Hepatocyte (in vitro differentiated cells): ENCODE measurements around the gene ATAD3B. TPM values are rescaled to one million over a fixed set of nuclear protein-coding genes. Genes with fewer than 3 reads are reported as not detected.
"Not testable (repeated sequence)": the region's sequence is repeated elsewhere in the genome, so short reads cannot be mapped to it uniquely, and the experiment has no call there.

ENCODE experiments used
- DNase-seq: peaks from one replicate; pipeline ENCODE4 v3.0.0-alpha.2; 2016; ENCODE audit warnings: low spot score
- H2AFZ ChIP-seq: fragments of 200-600 bp; sonication (generic); 2 replicates; pipeline ENCODE4 v1.6.0; 2016; ENCODE audit warnings: antibody characterized with exemption, mild to moderate bottlenecking
- H3K27ac ChIP-seq: fragments of 200-600 bp; sonication (generic); 2 replicates; pipeline ENCODE4 v1.5.1; 2016; ENCODE audit warnings: mild to moderate bottlenecking
- H3K27me3 ChIP-seq: fragments of 200-600 bp; sonication (generic); 2 replicates; pipeline ENCODE4 v1.6.1; 2016
- H3K36me3 ChIP-seq: fragments of 200-600 bp; sonication (generic); replicated peaks from 2 replicates; pipeline ENCODE4 v1.5.1; 2016; ENCODE audit warnings: low read depth; ENCODE audit not compliant: insufficient read depth
- H3K4me1 ChIP-seq: fragments of 200-600 bp; sonication (generic); 2 replicates; pipeline ENCODE4 v1.5.1; 2016; ENCODE audit warnings: mild to moderate bottlenecking, moderate library complexity; ENCODE audit not compliant: insufficient read depth
- H3K4me2 ChIP-seq: fragments of 200-600 bp; sonication (generic); 2 replicates; pipeline ENCODE4 v1.6.0; 2016
- H3K4me3 ChIP-seq: fragments of 200-600 bp; sonication (generic); 2 replicates; pipeline ENCODE4 v1.5.1; 2016; ENCODE audit warnings: mild to moderate bottlenecking
- H3K79me2 ChIP-seq: fragments of 200-600 bp; sonication (generic); 2 replicates; pipeline ENCODE4 v1.6.0; 2017; ENCODE audit warnings: mild to moderate bottlenecking
- H3K9me2 ChIP-seq: fragments of 200-600 bp; sonication (generic); replicated peaks from 2 replicates; pipeline ENCODE4 v1.6.0; 2017; ENCODE audit warnings: mild to moderate bottlenecking; ENCODE audit not compliant: insufficient read depth
- H3K9me3 ChIP-seq: fragments of 200-600 bp; sonication (generic); 2 replicates; pipeline ENCODE4 v1.5.1; 2016; ENCODE audit warnings: low read depth, mild to moderate bottlenecking
- H4K20me1 ChIP-seq: fragments of 200-600 bp; sonication (generic); 2 replicates; pipeline ENCODE4 v1.6.0; 2016; ENCODE audit warnings: mild to moderate bottlenecking; ENCODE audit not compliant: insufficient read depth, poor library complexity, severe bottlenecking
- CTCF ChIP-seq: fragments of 200-600 bp; sonication (generic); IDR thresholded peaks from 2 replicates; pipeline ENCODE4 v1.5.1; 2016; ENCODE audit warnings: antibody characterized with exemption, mild to moderate bottlenecking; ENCODE audit not compliant: poor library complexity
- EZH2 ChIP-seq: fragments of 200-600 bp; sonication (generic); IDR thresholded peaks from 2 replicates; pipeline ENCODE4 v1.6.1; 2016; ENCODE audit warnings: antibody characterized with exemption, mild to moderate bottlenecking, borderline replicate concordance
- EZH2phosphoT487 ChIP-seq: fragments of 200-600 bp; sonication (generic); IDR thresholded peaks from one replicate; pipeline ENCODE4 v1.6.1; 2018; ENCODE audit warnings: antibody characterized with exemption, mild to moderate bottlenecking, low read depth, moderate library complexity; ENCODE audit not compliant: unreplicated experiment, severe bottlenecking
- WGBS: methylation state at CpG from one replicate; pipeline ENCODE4 v1.1.6; 2016; ENCODE audit warnings: low lambda C conversion rate; ENCODE audit errors: missing lambda C conversion rate; 5-methylcytosine and 5-hydroxymethylcytosine counted together
- polyA plus RNA-seq: library from polyadenylated mRNA; unstranded; fragments of >200 nt; fragmentation: Nextera tagmentation; extraction: Ambion mirVana; gene quantifications from 2 replicates; pipeline ENCODE4 v1.2.1, GENCODE V29; 2016
- total RNA-seq: library from RNA; depleted of rRNA; stranded (reverse); fragments of >200 nt; gene quantifications from 2 replicates; pipeline ENCODE4 v1.2.3, GENCODE V29; 2014

Gene ATAD3B
- total and polyA plus RNA-seq, 2 experiments from 2014 or later = 13.4 to 33.2 TPM

- H3K27ac ChIP-seq = no peak overlapping the region
- H3K4me1 ChIP-seq = no peaks in the 10 kb centered on the region
- no peak overlapping the region for H2AFZ ChIP-seq
- H3K27me3 ChIP-seq = no peaks in the 10 kb centered on the region
- H3K4me3 ChIP-seq = no peak overlapping the region
- no peaks in the 10 kb centered on the region for H3K9me2 ChIP-seq
- DNase-seq = no peak
- H3K9me3 ChIP-seq = no peaks in the 10 kb centered on the region
- H3K79me2 ChIP-seq = no peaks in the 10 kb centered on the region
- no peaks in the 10 kb centered on the region for H4K20me1 ChIP-seq
- TF ChIP-seq EZH2 = no peak
- TF ChIP-seq EZH2phosphoT487 = no peak
- TF ChIP-seq CTCF = no peak
- WGBS = over 99% methylated on average over 10 of the region's 10 CpGs
- no peaks in the 10 kb centered on the region for H3K36me3 ChIP-seq
- no peak overlapping the region for H3K4me2 ChIP-seq
Observed at GRCh38 chr1:1491601-1492000, 20.0 kb downstream of the ATAD3B start.

- DNase-seq, H3K79me2 ChIP-seq, H3K27ac ChIP-seq, H2AFZ ChIP-seq, H3K4me3 ChIP-seq, H4K20me1 ChIP-seq, H3K27me3 ChIP-seq, H3K4me1 ChIP-seq, H3K9me3 ChIP-seq, H3K36me3 ChIP-seq, H3K9me2 ChIP-seq, H3K4me2 ChIP-seq: not testable (repeated sequence)
- WGBS = 93% methylated on average over 19 of the region's 22 CpGs
Observed at GRCh38 chr1:1494311-1494710, 22.7 kb downstream of the ATAD3B start.

- not testable (repeated sequence) for H3K27ac ChIP-seq, H3K4me2 ChIP-seq, H3K27me3 ChIP-seq, H4K20me1 ChIP-seq, H3K4me1 ChIP-seq, H3K79me2 ChIP-seq, H3K4me3 ChIP-seq, H3K9me2 ChIP-seq, H3K9me3 ChIP-seq, H3K36me3 ChIP-seq, DNase-seq, H2AFZ ChIP-seq
- WGBS = 93% methylated on average over 15 of the region's 18 CpGs
Observed at GRCh38 chr1:1495461-1495975, 24.0 kb downstream of the ATAD3B start.

GRCh38 chr1:1504777-1505365 is 33.3 kb downstream of the ATAD3B start:
- H3K27ac ChIP-seq = peak overlapping the region; percentile 88
- not testable (repeated sequence) for H3K27me3 ChIP-seq, H3K4me3 ChIP-seq, H4K20me1 ChIP-seq, H3K4me1 ChIP-seq, H3K9me2 ChIP-seq, H3K9me3 ChIP-seq, H3K36me3 ChIP-seq, H3K79me2 ChIP-seq
- H2AFZ ChIP-seq = peak overlapping the region; percentile 24
- peak overlapping the region; percentile 74 for H3K4me2 ChIP-seq
- DNase-seq = peak; percentile 86
- peak; percentile 72 for TF ChIP-seq CTCF
- 21% methylated on average over 16 of the region's 16 CpGs for WGBS

GRCh38 chr1:1505366-1505798 is 33.8 kb downstream of the ATAD3B start:
- H4K20me1 ChIP-seq, H3K79me2 ChIP-seq, H3K36me3 ChIP-seq, H3K27me3 ChIP-seq, H3K9me2 ChIP-seq, H3K9me3 ChIP-seq, H3K4me3 ChIP-seq, H3K4me1 ChIP-seq: not testable (repeated sequence)
- Histone ChIP-seq H3K27ac (peak overlapping the region; percentile 88), H3K4me2 (peak overlapping the region; percentile 74), H2AFZ (peak overlapping the region; percentile 87)
- peak; percentile 43 for TF ChIP-seq CTCF
- 5% methylated on average over 20 of the region's 22 CpGs for WGBS
- DNase-seq = peak; percentile 48

GRCh38 chr1:1505801-1506200 is 34.2 kb downstream of the ATAD3B start:
- 91% methylated on average over 5 of the region's 5 CpGs for WGBS
- not testable (repeated sequence) for H3K36me3 ChIP-seq, H3K4me3 ChIP-seq, H4K20me1 ChIP-seq, H3K4me1 ChIP-seq, H3K9me2 ChIP-seq, H3K79me2 ChIP-seq, H3K27me3 ChIP-seq, DNase-seq, H3K9me3 ChIP-seq
- Histone ChIP-seq H3K4me2 (peak overlapping the region; percentile 57), H3K27ac (peak overlapping the region; percentile 88), H2AFZ (peak overlapping the region; percentile 87)
